ENCODE data around the gene SPRYD3.
A peak's percentile ranks its signal among the peaks of the same experiment; 100 is the strongest.

Gene SPRYD3

GRCh38 chr12:53062011-53062961 lies 16.9 kb downstream of the SPRYD3 start:
- DNase-seq = no peak

- no peak for DNase-seq
Measured at GRCh38 chr12:53061404-53062010, 17.7 kb downstream of the SPRYD3 start.

GRCh38 chr12:53060721-53061276 lies 18.4 kb downstream of the SPRYD3 start:
- DNase-seq = no peak

GRCh38 chr12:53060064-53060720 lies 19.0 kb downstream of the SPRYD3 start:
- no peak for DNase-seq

- DNase-seq = no peak
Measured at GRCh38 chr12:53059434-53060063, 19.6 kb downstream of the SPRYD3 start.

- DNase-seq = no peak
Measured at GRCh38 chr12:53058674-53059433, 20.3 kb downstream of the SPRYD3 start.

- no peak for DNase-seq
Measured at GRCh38 chr12:53057816-53058500, 21.2 kb downstream of the SPRYD3 start.

- DNase-seq = no peak
Measured at GRCh38 chr12:53056901-53057300, 22.3 kb downstream of the SPRYD3 start.

GRCh38 chr12:53056296-53056695 lies 22.9 kb downstream of the SPRYD3 start:
- no peak for DNase-seq

GRCh38 chr12:53055471-53056266 lies 23.5 kb downstream of the SPRYD3 start:
- DNase-seq = no peak

GRCh38 chr12:53054112-53054878 lies 24.9 kb downstream of the SPRYD3 start:
- peak; percentile 60 to 71 for DNase-seq

- no peak for DNase-seq
Measured at GRCh38 chr12:53053218-53054111, 25.7 kb downstream of the SPRYD3 start.

GRCh38 chr12:53052419-53053217 lies 26.6 kb downstream of the SPRYD3 start:
- DNase-seq = no peak

- DNase-seq = no peak
Measured at GRCh38 chr12:53051881-53052412, 27.2 kb downstream of the SPRYD3 start.

GRCh38 chr12:53051058-53051880 lies 27.9 kb downstream of the SPRYD3 start:
- DNase-seq = no peak

GRCh38 chr12:53050426-53051057 lies 28.6 kb downstream of the SPRYD3 start:
- DNase-seq = no peak
